Measurements from ENCODE around the gene RGS7BP. TPM values are rescaled to one million over a fixed set of nuclear protein-coding genes. Genes with fewer than 3 reads are reported as not detected.
A peak's percentile ranks its signal among the peaks of the same experiment; 100 is the strongest.

The RGS7BP gene
- total and polyA plus RNA-seq, 2 of the 13 experiments (the other 11 are each of a cell fraction or from before 2014, with no cell fraction given), result not detected

- CTCF ChIA-PET (ENCODE audit: low intra/inter-chr PET ratio, low total read pairs), result interaction anchor here (2.1 to 3.4 kb wide), 2 partner anchors 147 to 148 kb away, joined by 12 to 52 read pairs; no protein-coding TSS in a partner anchor
- FAIRE-seq, result no peak
- no peak for TF ChIP-seq SP4 (CRISPR knock-in tag; IDR thresholded peaks at IDR 0.05)
- no peak for TF ChIP-seq ZXDC (CRISPR knock-in tag; IDR thresholded peaks at IDR 0.05)
- no peak for TF ChIP-seq HDAC6 (IDR thresholded peaks at IDR 0.05; ENCODE audit: low read depth, low read length)
- TF ChIP-seq ZNF142 (CRISPR knock-in tag; IDR thresholded peaks at IDR 0.05), result no peak
- TF ChIP-seq E2F2 (CRISPR knock-in tag; IDR thresholded peaks at IDR 0.05; ENCODE audit: borderline replicate concordance), result no peak
Observed at GRCh38 chr5:64637144-64637543, 131.3 kb downstream of the RGS7BP start.

More at GRCh38 chr5:64637144-64637543, 131.3 kb downstream of the RGS7BP start:
- Histone ChIP-seq H3K79me2 (ENCODE audit: insufficient read depth, low read length) (no peaks in the 10 kb centered on the region), H3K27me3 (ENCODE audit: control insufficient read depth in 1 of 2, insufficient read depth in 2 of 2, low read length in 2 of 2) (no peaks in the 10 kb centered on the region; a peak in 1 of 5 replicates), H3K9ac (ENCODE audit: insufficient read depth, low read depth, low read length) (no peak overlapping the region), H3K4me1 (ENCODE audit: insufficient read depth, low read length) (no peaks in the 10 kb centered on the region; the same call in 1 of the 2 replicates), H3K4me3 (replicated peaks in 1 of 3; ENCODE audit: insufficient read depth in 1 of 3, low read depth in 2 of 3, low read length in 3 of 3) (no peak overlapping the region), H4K20me1 (ENCODE audit: insufficient read depth, low read length) (no peaks in the 10 kb centered on the region), H3K36me3 (replicated peaks in 1 of 2; ENCODE audit: control insufficient read depth in 1 of 2, insufficient read depth in 2 of 2, low read length in 2 of 2) (no peaks in the 10 kb centered on the region), H3K4me2 (ENCODE audit: low read depth, low read length) (peak overlapping the region; percentile 91), H3K9me3 (ENCODE audit: low read length) (no peaks in the 10 kb centered on the region), H3K27ac (ENCODE audit: extremely low read length, insufficient read depth, low read length) (no peak overlapping the region), H2AFZ (ENCODE audit: low read length) (no peak overlapping the region)
- ATAC-seq, result peak; percentile 53
- in situ Hi-C loops (cut with HindIII; ENCODE audit: extremely low pct_ligation_motif_present, low pct_unique_long_range_greater_than_20kb) (loop anchor here (25.0 kb wide), 1 partner anchor 850 kb away; the partner anchor contains the start of gene ADAMTS6), intact Hi-C loops (cut with micrococcal nuclease; ENCODE audit: unreplicated experiment) (loop anchor here (5.0 kb wide), 2 partner anchors 130 to 845 kb away; partner anchors contain the start of genes ADAMTS6, CWC27 and SREK1IP1)
- no peak for DNase-seq (ENCODE audit: low spot score)
- WGBS (ENCODE audit: low lambda C conversion rate), result 8% methylated on average over 9 of the region's 9 CpGs
- POLR2A ChIA-PET, result no interaction called here
- BruUV-seq (replicated peaks), result no TSS peak
